ENCODE measurements around the gene PGBD5. TPM values are rescaled to one million over a fixed set of nuclear protein-coding genes. Genes with fewer than 3 reads are reported as not detected.

Gene PGBD5
- total RNA-seq, 1 donor from 2014 or later, result 1.8 TPM

DNA sequence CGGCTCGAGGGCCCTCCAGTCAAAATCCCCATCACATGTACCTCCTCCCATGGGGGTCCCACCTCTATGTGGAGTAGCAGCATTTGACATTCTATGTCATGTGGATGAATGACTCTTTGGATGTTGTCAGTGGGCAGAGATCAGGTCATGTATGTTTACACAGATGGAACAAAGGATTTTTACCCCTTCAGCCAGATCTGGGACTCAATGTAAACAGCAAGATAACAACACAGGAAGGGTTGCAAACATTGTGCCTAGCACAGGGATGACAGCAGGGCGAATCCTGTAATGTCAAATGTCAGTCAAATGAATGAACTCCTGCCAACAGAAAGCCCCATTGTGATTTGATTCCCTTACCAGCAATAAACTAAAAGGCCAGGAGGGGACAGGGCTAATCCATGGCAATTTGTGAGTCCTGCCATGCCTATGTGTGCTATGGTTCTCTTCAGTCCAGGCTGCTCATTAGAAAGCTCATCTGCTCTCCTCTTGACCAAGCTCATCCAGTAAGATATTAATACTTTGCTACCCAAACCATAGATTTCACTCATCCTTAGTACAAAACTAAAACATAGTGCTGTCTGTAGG, 60.3 kb downstream of the PGBD5 start:
- no peak for DNase-seq (ENCODE audit: low spot score)
- Mint-ChIP-seq H3K27me3 (ENCODE audit: low read depth) (peaks cover 5% of the 10 kb centered on the region), H3K36me3 (ENCODE audit: low read depth) (no peaks in the 10 kb centered on the region), H3K27ac (ENCODE audit: unreplicated experiment) (no peak overlapping the region), H3K9me3 (ENCODE audit: low read depth) (no peaks in the 10 kb centered on the region), H3K4me1 (ENCODE audit: low read depth) (no peaks in the 10 kb centered on the region), H3K4me3 (ENCODE audit: unreplicated experiment) (no peak overlapping the region)
- TF ChIP-seq, protein P1, sequence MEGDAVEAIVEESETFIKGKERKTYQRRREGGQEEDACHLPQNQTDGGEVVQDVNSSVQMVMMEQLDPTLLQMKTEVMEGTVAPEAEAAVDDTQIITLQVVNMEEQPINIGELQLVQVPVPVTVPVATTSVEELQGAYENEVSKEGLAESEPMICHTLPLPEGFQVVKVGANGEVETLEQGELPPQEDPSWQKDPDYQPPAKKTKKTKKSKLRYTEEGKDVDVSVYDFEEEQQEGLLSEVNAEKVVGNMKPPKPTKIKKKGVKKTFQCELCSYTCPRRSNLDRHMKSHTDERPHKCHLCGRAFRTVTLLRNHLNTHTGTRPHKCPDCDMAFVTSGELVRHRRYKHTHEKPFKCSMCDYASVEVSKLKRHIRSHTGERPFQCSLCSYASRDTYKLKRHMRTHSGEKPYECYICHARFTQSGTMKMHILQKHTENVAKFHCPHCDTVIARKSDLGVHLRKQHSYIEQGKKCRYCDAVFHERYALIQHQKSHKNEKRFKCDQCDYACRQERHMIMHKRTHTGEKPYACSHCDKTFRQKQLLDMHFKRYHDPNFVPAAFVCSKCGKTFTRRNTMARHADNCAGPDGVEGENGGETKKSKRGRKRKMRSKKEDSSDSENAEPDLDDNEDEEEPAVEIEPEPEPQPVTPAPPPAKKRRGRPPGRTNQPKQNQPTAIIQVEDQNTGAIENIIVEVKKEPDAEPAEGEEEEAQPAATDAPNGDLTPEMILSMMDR (IDR thresholded peaks at IDR 0.05), result peak; percentile 33

- Mint-ChIP-seq H3K9me3 (ENCODE audit: low read depth) (no peaks in the 10 kb centered on the region), H3K4me1 (ENCODE audit: low read depth) (peaks cover 15% of the 10 kb centered on the region), H3K36me3 (ENCODE audit: low read depth) (no peaks in the 10 kb centered on the region), H3K27ac (ENCODE audit: unreplicated experiment) (no peak overlapping the region), H3K27me3 (ENCODE audit: low read depth) (peaks cover 4% of the 10 kb centered on the region), H3K4me3 (ENCODE audit: unreplicated experiment) (no peak overlapping the region)
- DNase-seq (ENCODE audit: low spot score), result no peak
- TF ChIP-seq, protein P1 (IDR thresholded peaks at IDR 0.05), result no peak
These were observed 63.2 kb downstream of the PGBD5 start for GRCh38 chr1:230362949-230363348.

- H3K4me1 Mint-ChIP-seq (ENCODE audit: low read depth), result peaks cover 18% of the 10 kb centered on the region
- DNase-seq (ENCODE audit: low spot score), result no peak
- no peaks in the 10 kb centered on the region for H3K36me3 Mint-ChIP-seq (ENCODE audit: low read depth)
- H3K4me3 Mint-ChIP-seq (ENCODE audit: unreplicated experiment), result no peak overlapping the region
- TF ChIP-seq, protein P1 (IDR thresholded peaks at IDR 0.05), result no peak
- H3K27me3 Mint-ChIP-seq (ENCODE audit: low read depth), result peaks cover under 1% of the 10 kb centered on the region
- no peak overlapping the region for H3K27ac Mint-ChIP-seq (ENCODE audit: unreplicated experiment)
- no peaks in the 10 kb centered on the region for H3K9me3 Mint-ChIP-seq (ENCODE audit: low read depth)
These were observed 64.2 kb downstream of the PGBD5 start for GRCh38 chr1:230361941-230362340.

GRCh38 chr1:230359992-230360668, 66.0 kb downstream of the PGBD5 start:
- Mint-ChIP-seq H3K36me3 (ENCODE audit: low read depth) (no peaks in the 10 kb centered on the region), H3K27ac (ENCODE audit: unreplicated experiment) (peak overlapping the region; percentile 45), H3K4me1 (ENCODE audit: low read depth) (peaks cover 18% of the 10 kb centered on the region), H3K9me3 (ENCODE audit: low read depth) (no peaks in the 10 kb centered on the region), H3K4me3 (ENCODE audit: unreplicated experiment) (no peak overlapping the region), H3K27me3 (ENCODE audit: low read depth) (no peaks in the 10 kb centered on the region)
- TF ChIP-seq, protein P1 (IDR thresholded peaks at IDR 0.05), result no peak
- DNase-seq (ENCODE audit: low spot score), result no peak

- H3K36me3 Mint-ChIP-seq (ENCODE audit: low read depth), result no peaks in the 10 kb centered on the region
- TF ChIP-seq, protein P1 (IDR thresholded peaks at IDR 0.05), result no peak
- H3K27me3 Mint-ChIP-seq (ENCODE audit: low read depth), result no peaks in the 10 kb centered on the region
- H3K9me3 Mint-ChIP-seq (ENCODE audit: low read depth), result no peaks in the 10 kb centered on the region
- H3K4me3 Mint-ChIP-seq (ENCODE audit: unreplicated experiment), result no peak overlapping the region
- peaks cover 18% of the 10 kb centered on the region for H3K4me1 Mint-ChIP-seq (ENCODE audit: low read depth)
- no peak for DNase-seq (ENCODE audit: low spot score)
- H3K27ac Mint-ChIP-seq (ENCODE audit: unreplicated experiment), result no peak overlapping the region
These were observed 69.0 kb downstream of the PGBD5 start for GRCh38 chr1:230356869-230357794.

Measured in chondrocyte (in vitro differentiated cells).